GM18907 (cell line): Measurements from ENCODE around the gene XPNPEP3.

ENCODE experiments used
- ATAC-seq: cut with Tn5 transposase; IDR thresholded peaks from one replicate; pipeline ENCODE4 v1.9.1; 2021; ENCODE audit warnings: mild to moderate bottlenecking, moderate library complexity; ENCODE audit not compliant: unreplicated experiment

Gene XPNPEP3

DNA sequence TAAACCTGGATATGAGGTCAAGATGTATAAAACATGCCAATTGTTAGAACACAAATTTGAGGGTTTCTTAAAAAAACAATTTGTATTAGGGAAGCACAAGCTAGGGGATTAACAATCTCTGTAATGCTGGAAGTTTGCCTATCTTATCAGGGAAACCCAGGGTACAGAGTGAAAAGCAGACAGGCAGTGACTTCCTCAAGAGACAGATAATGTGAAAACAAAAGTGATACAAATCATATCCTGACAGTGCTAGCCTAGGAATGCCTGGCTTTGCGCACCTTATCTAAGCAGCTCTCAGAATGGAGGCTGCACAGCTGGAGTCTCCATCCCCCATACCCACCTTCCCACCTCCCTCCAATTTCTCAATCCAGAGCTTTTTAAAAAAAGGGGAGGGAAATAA lies 71.7 kb downstream of the XPNPEP3 start:
- no peak for ATAC-seq

DNA sequence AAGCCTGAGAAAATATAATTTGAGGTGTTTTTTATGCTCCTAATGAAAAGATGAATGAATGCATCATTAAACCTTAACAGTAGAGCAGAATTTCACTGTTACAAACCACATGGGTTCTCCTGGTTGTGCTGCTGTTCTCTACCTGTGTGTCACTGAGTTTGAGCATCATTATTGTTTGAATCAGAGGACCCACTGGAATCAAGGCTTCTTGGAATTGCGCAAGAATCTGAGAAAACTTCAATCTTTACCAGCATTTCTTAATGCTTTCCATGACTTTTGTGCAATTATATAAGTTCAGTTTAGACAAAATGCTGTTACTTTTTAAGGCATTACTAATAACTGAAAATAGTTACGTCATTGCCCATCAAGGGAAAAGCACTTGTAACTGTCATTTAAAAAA lies 75.4 kb downstream of the XPNPEP3 start:
- no peak for ATAC-seq

DNA sequence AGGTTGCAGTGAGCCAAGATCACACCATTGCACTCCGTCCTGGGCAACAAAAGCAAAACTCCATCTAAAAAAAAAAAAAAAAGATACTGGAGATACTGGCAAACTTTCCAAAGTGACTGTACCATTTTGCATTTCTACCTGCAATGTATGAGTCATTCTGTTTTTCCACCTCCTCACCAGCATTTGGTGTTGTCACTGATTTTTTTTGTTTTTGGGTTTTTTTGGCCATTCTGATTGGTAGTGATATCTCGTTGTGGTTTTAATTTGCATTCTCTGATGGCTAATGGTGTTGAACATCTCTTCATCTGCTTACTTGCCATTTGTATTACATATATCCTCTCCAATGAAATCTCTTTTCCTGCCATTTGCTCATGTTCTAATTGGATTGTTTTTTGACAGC lies 82.3 kb downstream of the XPNPEP3 start:
- no peak for ATAC-seq

DNA sequence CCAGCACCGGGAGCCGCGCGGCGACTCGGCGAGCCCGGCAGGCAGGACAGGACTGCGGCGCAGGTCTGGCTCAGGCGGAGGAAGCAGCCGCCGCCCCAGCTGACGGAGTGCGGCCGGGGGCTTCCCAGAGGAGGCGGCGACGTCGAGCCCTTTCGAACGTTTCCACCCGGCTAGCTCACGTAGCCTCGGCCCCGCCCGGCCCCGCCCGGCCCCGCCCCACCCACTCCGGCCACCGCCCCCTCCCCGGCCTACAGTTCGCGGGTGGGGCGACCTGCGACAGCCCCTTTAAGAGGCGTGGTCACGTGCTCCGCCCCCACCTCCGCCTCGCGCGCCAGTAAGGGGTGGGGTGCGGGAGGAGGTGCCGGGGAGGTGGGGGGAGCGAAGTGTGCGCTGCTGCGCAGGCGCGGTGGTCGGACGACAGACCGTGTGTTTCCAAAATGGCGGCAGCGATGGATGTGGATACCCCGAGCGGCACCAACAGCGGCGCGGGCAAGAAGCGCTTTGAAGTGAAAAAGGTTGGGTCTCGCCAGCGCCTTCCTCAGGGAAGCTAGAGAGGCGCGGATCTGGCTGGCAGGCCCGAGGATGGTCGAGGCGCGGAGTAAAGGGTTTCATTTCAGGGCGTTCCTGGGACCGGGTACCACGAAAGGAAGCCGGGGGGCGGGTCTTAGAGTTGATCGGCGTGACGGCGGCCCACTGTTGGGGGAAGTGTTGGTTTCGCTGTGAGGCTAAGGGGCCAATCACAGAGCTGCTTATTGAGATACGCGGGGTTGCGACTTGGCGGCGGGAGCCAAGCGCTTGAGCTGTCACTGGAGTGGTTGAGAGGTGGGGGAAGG lies 94.2 kb downstream of the XPNPEP3 start, which contains the start of gene RBX1:
Gene RBX1, plus strand, starts transcription at position 417 of the 833 bp plus-strand sequence. Its CDS starts 21 bp downstream, at position 438.
- ATAC-seq = peak; percentile 84

DNA sequence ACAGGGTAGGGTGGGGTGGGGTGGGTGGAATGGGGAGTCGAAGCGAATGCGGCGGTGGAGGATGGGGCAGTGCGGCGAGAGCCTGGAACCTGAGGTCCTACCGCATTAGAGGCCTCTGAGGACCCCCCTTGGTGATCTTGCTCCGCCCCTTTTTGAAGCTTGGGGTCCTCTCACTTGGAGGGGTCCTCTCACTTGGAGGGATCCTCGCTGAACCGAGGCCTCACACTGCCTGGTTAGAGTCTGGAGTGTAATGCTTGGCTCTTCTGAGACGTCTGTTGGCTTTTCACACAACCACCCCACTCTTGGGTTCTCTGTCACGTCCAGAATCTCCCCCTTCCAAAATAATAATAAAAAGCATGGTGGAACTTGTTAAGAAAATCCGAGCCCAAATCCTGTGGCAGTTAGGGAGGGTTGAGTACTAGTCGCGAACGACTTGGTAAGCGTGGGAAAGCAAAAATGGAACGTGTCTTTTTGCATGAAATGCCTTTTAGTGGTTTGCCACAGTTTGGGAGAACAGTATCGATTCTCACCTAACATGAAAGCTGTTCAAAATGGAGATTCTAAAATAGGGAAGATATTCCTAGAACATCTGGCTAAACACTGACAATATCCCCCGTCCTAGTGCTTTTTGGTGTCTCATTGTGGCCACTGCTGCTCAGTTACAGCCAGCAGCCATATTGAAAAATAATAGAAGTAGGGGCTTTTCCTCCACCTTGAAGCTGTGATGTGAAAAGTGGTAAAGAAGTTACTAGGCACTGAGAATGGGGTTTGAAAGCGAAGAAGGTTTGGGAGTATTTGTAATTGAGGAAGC lies 95.1 kb downstream of the XPNPEP3 start:
- ATAC-seq = no peak

DNA sequence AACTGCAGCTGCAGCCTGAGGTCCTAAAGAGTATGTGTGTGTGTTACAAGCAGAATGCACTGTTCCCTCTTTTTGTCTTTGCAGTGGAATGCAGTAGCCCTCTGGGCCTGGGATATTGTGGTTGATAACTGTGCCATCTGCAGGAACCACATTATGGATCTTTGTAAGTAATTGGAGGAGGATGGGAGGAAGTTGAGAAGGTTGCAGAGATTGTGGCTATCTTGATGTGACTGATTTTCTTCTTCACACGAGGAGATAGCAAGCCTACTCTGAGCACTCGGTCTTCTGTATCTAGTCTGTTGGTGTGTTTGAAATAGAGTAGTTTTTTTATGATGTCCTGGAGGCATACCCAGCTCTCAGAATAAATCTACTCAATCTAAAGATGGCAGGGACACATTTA lies 96.5 kb downstream of the XPNPEP3 start:
- no peak for ATAC-seq

DNA sequence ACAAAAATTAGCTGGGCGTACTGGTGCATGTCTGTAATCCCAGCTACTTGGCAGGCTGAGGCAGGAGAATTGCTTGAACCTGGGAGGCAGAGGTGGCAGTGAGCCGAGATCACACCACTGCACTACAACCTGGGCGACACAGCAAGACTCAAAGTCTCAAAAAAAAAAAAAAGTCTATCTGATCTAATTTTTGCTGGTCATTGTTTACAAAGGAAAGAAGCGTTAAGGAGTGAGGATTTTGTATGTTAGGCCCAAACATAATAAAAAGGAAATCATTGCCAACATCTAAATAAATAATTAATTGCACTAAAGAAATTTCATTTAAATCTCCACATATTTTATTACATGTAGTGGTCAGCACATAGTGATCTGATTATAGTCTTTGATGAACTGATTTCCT lies 97.2 kb downstream of the XPNPEP3 start:
- ATAC-seq = no peak

DNA sequence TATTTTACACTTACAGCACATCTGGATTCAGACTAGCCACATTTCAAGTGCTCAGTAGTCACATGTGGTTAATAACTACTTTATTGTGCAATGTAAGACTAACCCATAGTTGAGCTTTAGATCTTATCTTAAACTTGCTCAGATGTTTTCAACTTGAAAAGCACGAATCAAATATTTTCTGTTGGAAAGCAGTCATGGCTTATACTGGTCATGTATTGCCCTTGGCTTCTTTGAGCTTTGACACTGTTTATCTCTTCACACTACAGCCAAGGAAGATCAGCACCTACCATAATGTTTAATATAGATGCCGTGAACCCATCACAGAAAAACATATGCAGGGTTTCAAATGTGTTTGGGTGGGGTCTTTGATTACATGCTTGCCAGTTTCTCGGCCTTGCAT lies 98.6 kb downstream of the XPNPEP3 start:
- no peak for ATAC-seq

DNA sequence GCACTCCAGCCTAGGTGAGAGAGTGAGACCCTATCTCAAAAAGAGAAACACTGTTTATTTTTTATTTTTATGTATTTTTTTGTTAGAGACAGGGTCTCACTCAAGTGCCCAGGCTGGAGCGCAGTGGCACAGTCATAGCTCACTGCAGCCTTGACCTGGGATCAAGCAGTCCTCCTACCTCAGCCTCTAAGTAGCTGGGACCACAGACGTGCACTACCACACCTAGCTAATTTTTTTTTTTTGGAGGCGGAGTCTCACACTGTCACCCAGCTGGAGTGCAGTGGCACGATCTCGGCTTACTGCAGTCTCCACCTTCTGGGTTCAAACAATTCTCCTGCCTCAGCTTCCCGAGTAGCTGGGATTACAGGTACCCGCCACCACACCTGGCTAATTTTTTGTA lies 100.7 kb downstream of the XPNPEP3 start:
- ATAC-seq = no peak

DNA sequence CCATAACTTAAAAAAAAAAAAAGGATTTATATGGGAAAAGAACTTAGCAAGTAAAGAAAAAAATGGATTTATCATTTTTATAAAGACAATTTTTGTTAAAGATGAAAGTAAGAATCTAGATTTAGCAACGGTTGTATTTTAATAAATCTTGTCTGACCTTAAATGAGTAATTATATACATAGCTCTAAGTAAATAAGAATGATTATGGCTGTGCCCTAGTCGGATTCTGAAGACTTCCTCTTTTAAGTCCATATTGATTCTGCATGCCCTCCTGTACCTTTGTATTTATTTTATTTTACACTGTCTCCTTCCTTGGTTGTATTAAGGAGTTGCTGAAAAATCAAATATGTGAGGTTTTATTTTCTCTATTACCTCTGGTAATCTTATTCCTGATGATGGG lies 101.4 kb downstream of the XPNPEP3 start:
- no peak for ATAC-seq

DNA sequence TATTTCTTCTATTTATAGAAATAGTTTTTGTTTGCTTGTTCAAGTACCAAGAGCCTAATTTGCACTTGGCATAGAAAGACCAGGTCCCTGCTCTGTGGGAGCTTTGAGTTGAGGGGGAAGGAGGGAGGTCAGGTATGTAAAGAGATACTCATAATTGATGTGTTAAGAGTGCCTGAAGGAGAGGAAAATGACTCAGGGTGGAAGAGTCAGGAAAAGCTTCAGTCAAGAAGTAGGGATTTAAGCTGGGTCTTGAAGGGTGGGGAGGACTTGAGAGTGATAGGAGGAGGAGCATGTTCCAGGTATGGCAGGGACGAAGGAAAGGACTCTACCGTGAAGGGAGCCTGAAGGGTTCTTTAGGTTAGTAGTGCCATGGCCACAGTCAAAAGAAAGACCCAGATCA lies 103.2 kb downstream of the XPNPEP3 start:
- ATAC-seq = no peak

DNA sequence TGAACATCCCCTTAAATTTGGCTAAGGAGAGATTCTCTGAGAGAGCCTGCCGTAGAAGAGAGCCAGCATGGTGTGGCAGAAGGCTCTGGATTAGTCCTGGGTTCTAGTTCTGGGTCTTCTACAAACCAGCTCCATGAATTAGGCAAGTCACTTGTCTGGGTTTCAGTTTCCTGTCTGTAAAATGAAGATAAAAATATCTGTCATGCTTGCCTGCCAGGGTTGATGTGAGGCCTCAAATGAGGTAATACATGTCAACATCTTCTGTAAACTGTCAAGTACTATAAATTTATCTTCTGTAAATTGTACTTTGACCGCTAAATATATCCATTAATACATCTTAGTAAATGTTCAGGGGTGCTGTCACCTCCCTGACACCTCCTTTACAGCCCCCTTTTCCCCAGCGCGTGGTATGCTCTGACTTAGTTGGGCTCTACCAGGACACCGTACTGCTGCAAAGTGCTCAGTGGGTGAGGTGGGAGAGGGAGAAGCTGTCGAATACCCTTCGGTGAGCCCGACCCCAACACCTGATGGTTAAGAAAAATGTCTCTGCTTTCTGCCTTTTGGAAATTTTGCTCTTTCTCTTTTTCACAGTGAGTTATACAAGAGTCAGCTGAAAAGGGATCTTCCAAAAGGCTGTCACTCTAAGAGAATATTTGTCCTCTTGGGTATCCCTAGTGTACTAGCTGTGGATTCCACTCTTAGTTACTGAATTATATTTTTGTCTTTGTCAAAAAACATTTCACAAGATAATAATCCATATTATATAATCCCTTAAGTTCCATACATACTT lies 109.2 kb downstream of the XPNPEP3 start:
- ATAC-seq = no peak

DNA sequence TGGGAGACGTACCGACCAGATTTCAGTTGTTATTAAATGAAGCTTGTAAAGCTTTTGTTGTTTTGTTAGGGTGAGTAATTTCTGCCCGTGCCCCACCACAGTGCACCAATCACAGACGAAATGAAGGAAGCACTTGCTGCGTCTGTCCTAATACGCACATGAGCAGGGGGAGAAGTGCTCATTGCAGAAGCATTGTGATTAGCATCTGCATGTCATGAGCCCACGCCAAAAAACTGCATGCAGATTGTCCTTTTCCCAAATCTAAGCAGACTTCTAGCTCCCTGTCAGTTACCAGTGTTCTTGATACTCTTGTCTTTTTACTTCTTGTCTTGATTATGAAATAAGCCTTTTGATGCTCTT lies 109.8 kb downstream of the XPNPEP3 start:
- ATAC-seq = no peak

DNA sequence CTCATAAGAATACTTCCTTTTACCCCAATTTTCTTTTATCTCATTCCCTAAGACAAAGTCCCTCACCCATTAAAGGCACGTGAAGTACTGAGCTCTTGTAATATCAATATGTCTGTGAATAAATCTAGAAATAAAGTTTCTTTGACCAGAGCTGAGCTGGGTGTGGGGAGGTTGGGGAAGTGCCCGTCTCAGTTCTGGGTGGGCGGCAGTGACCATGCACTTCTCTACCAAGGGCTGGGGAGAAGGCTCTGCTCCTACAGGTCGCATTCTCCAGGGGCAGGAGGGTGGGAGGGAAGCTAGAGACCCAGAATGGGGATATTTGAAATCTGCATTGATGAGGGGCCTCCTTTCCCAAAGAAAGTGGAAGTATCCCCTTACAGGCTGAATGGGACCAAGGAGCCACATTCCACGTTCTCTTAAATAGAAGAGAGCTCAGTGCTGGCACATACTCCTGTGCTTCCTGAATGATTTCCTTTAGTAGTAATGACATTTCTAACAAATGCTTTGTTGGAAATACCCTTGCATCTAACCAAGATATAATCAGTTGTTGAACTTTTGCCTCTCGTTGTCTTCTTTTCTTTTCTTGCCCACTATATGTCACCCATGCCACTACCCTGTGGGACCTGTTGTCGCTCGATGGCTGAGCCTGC lies 110.3 kb downstream of the XPNPEP3 start:
- no peak for ATAC-seq

DNA sequence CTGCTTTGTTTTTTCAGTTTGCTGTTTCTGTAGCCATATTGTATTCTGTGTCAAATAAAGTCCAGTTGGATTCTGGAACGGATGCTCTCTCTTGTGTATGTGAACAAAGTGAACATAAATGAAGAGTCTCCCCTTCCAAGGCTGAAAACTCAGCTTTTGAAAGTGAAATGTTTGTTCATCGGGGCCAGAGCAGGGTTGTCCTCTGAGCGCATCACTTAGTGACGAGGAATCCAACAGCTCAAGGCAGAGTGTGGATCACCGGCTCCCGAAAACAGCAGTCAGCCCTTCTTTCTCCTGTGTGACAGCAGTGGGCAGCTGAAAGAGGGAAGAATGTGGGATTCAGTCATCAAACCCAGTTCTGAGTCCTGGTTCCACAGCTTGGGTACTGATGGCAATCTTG lies 115.6 kb downstream of the XPNPEP3 start:
- no peak for ATAC-seq

DNA sequence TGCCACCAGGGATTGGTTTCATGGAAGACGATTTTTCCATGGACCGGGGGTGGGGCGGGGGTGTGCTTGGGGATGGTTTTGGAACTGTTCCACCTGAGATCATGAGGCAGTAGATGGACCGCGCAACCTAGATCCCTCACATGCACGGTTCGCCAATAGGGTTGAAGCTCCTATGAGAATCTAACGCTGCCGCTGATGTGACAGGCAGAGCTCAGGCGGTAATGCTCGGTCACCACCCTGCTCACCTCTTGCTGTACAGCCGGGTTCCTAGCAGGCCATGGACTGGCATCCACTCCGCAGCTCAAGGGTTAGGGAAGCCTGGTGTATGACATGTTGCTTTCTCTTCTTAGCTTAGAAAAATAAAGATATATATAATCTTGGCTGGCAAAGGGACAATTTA lies 116.2 kb downstream of the XPNPEP3 start:
- no peak for ATAC-seq

DNA sequence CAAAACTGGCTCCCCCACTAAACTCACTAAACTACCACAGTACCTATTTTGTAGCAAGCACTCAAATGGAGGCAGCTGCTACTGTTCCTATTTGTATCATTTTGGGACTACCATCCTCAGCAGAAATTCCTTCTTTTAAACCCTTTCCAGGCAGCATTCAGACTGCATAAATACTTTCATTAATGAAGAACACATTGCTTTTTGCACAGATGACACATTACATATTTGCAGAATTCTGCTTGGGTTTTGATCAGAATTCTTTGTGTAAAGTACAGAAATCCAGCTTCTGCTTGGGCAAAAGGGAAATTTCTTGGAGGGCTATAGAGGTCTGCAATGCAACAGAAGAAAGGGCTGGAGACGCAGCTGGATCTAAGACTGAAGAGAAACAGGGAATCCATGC lies 118.4 kb downstream of the XPNPEP3 start:
- no peak for ATAC-seq

DNA sequence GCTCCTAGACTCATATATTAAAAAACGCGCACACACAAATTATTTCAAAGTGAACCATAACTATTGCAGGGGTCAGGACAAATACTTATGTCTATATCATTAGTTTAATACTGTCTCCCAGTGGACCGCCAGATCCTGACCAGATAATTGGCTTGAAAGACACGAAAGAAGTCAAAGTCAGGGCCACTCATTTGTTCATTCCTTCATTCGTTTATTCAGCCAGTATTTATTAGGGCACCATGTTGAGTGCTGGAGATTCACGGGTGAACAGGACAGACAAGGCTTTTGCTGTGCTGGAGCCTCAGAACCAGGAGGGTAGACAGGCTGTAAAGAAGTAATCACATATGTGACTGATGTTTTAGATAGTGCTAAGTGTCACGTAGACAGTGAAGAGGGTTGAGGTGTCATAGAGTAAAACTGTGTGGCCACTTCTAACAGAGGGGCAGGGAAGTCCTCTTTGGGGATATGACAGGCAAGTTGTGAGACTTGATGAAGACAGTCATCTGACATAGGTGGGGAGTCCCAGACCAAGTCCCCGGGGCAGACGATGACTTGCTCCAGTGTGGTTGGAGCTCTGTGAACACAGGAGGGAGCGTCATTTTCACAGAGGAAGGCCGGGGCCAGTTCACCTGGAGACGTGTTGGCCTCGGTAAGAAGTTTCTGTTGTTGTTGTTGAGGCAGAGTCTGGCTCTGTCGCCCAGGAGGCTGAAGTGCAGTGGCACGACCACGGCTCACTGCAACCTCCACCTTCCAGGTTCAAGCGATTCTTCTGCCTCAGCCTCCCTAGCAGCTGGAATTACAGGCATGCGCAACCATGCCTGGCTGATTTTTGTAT lies 120.1 kb downstream of the XPNPEP3 start:
- ATAC-seq = no peak

DNA sequence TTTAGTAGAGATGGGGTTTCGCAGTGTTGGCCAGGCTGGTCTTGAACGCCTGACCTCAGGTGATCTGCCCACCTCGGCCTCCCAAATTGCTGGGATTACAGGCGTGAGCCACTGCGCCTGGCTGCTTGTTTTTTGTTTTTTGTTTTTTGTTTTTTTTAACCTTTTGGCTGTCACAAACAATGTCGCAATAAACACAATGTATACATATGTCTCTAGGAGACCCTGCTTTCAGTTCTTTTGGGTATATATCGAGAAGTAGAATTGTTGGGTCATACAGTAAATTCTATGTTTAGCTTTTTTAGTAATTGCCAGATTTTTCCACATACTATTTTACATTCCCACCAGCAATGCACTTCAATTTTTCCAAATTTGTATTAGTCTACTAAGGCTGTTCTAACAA lies 122.2 kb downstream of the XPNPEP3 start:
- ATAC-seq = no peak

DNA sequence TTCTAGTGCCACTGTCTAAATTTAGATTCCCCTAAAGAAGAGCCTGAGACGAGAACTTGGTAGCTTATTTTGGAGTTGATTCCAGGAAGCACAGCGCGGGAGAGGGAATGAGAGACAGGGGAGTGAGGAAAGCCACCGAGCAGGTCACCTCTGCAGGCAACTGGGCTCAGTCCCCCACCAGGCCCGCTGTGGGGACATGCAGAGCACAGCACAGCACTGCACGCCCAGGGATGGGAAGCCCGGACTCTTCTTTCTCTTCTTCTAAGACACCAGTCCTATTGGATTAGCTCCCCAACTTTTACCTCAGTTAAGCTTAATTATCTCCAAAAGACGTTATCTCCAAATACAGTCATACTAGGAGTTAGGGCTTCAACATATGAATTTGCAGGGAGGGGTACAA lies 122.9 kb downstream of the XPNPEP3 start:
- no peak for ATAC-seq
